SU-DHL-6 (cell line): ENCODE data around the gene PTPRK.

Experiments
- H2AFZ ChIP-seq: fragments of 200-600 bp; sonication (generic); 2 replicates; pipeline ENCODE4 v1.6.1; 2014; ENCODE audit warnings: low read depth, mild to moderate bottlenecking, moderate library complexity, mixed read lengths, antibody characterized with exemption, low read length; ENCODE audit not compliant: severe bottlenecking
- H3F3A ChIP-seq: fragments of 200-600 bp; shearing (Covaris generic); 2 replicates; pipeline ENCODE4 v1.6.0; 2016; ENCODE audit warnings: antibody characterized with exemption, mild to moderate bottlenecking; ENCODE audit not compliant: insufficient read depth
- H3K27ac ChIP-seq: fragments of 200-600 bp; sonication (generic); 2 replicates; pipeline ENCODE4 v1.5.1; 2016; ENCODE audit warnings: low read depth, mild to moderate bottlenecking, low read length, moderate library complexity, mixed read lengths
- H3K27me3 ChIP-seq: fragments of 200-600 bp; sonication (generic), shearing (Covaris generic); 2 replicates; pipeline ENCODE4 v1.6.0; 2014; ENCODE audit warnings: mild to moderate bottlenecking, low read length
- H3K36me3 ChIP-seq: fragments of 200-600 bp; sonication (generic); 2 replicates; pipeline ENCODE4 v1.6.1; 2014; ENCODE audit warnings: mild to moderate bottlenecking, low read length, mixed read lengths
- H3K4me2 ChIP-seq: fragments of 300-600, 200-600 bp; shearing (Covaris generic), sonication (generic); 2 replicates; pipeline ENCODE4 v1.6.0; 2014; ENCODE audit warnings: low read length, low read depth, mild to moderate bottlenecking; ENCODE audit not compliant: poor library complexity, severe bottlenecking
- H3K4me3 ChIP-seq: fragments of 200-600 bp; sonication (generic); 2 replicates; pipeline ENCODE4 v1.5.1; 2014; ENCODE audit warnings: antibody characterized with exemption, low read length, mild to moderate bottlenecking, mixed read lengths; ENCODE audit not compliant: insufficient read depth, poor library complexity, severe bottlenecking
- H3K79me2 ChIP-seq: fragments of 200-600 bp; sonication (generic); 2 replicates; pipeline ENCODE4 v1.6.1; 2014; ENCODE audit warnings: mild to moderate bottlenecking, low read length, moderate library complexity; ENCODE audit not compliant: insufficient read depth
- H3K9ac ChIP-seq: fragments of 200-600 bp; sonication (generic); 2 replicates; pipeline ENCODE4 v1.7.0; 2014; ENCODE audit warnings: mild to moderate bottlenecking, low read length
- H3K9me2 ChIP-seq: fragments of 200-600 bp; sonication (generic); replicated peaks from 2 replicates; pipeline ENCODE4 v1.6.1; 2014; ENCODE audit warnings: low read length; ENCODE audit not compliant: insufficient read depth
- H3K9me3 ChIP-seq: fragments of 200-600 bp; sonication (generic); 2 replicates; pipeline ENCODE4 v1.6.1; 2014; ENCODE audit warnings: low read length, mixed read lengths; ENCODE audit not compliant: insufficient read depth
- H4K20me1 ChIP-seq: fragments of 200-600 bp; sonication (generic); 2 replicates; pipeline ENCODE4 v1.6.1; 2014; ENCODE audit warnings: low read depth, mild to moderate bottlenecking, antibody characterized with exemption, low read length, moderate library complexity, mixed read lengths
- CTCF ChIP-seq: fragments of 200-600 bp; sonication (generic); IDR thresholded peaks from one replicate; pipeline ENCODE4 v1.5.1; 2017; ENCODE audit warnings: antibody characterized with exemption, mild to moderate bottlenecking, low read length, moderate library complexity; ENCODE audit not compliant: insufficient read depth, poor library complexity, severe bottlenecking
- EZH2phosphoT487 ChIP-seq: fragments of 200-600 bp; sonication (generic), shearing (Covaris generic); conservative IDR thresholded peaks from 2 replicates; pipeline ENCODE4 v1.6.1; 2018; ENCODE audit warnings: mild to moderate bottlenecking, antibody characterized with exemption, low read length, moderate library complexity, mixed read lengths

Gene PTPRK

GRCh38 chr6:128280960-128281359 lies 239.4 kb downstream of the PTPRK start:
- H3K9ac ChIP-seq, result no peak overlapping the region
- no peaks in the 10 kb centered on the region for H3K27me3 ChIP-seq
- H3K9me3 ChIP-seq, result no peaks in the 10 kb centered on the region
- H4K20me1 ChIP-seq, result no peaks in the 10 kb centered on the region
- TF ChIP-seq CTCF (no peak), EZH2phosphoT487 (no peak)
- H3K27ac ChIP-seq, result no peak overlapping the region
- H3K4me2 ChIP-seq, result no peak overlapping the region
- no peaks in the 10 kb centered on the region for H3F3A ChIP-seq
- H2AFZ ChIP-seq, result no peak overlapping the region
- H3K79me2 ChIP-seq, result no peaks in the 10 kb centered on the region
- no peaks in the 10 kb centered on the region for H3K9me2 ChIP-seq
- H3K4me3 ChIP-seq, result no peak overlapping the region
- H3K36me3 ChIP-seq, result no peaks in the 10 kb centered on the region

DNA sequence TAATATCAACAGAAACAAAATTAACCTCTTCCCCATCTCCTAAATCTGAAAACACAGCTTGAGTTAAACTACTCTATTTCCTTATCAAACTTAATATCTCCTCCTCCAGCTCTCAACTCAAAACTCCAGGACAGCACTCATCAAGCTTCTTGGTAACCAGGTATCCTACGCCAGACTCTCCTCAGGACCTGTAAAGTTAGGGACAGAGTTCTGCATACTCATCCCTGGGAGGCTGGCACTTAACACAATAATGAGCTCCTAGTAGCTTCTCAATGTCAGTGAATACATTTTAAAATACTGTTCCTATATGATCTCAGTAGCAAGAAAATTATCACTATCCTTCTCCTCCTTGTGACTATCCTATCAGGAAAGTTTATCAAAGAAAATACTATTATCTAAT lies 240.3 kb downstream of the PTPRK start:
- no peak for TF ChIP-seq CTCF
- no peak for TF ChIP-seq EZH2phosphoT487
- no peaks in the 10 kb centered on the region for H3K9me2 ChIP-seq
- no peak overlapping the region for H3K9ac ChIP-seq
- no peak overlapping the region for H3K4me3 ChIP-seq
- H3K27me3 ChIP-seq, result no peaks in the 10 kb centered on the region
- H3K9me3 ChIP-seq, result no peaks in the 10 kb centered on the region
- H3K36me3 ChIP-seq, result no peaks in the 10 kb centered on the region
- no peak overlapping the region for H3K4me2 ChIP-seq
- no peak overlapping the region for H3K27ac ChIP-seq
- H2AFZ ChIP-seq, result no peak overlapping the region
- no peaks in the 10 kb centered on the region for H3K79me2 ChIP-seq
- no peaks in the 10 kb centered on the region for H4K20me1 ChIP-seq
- H3F3A ChIP-seq, result no peaks in the 10 kb centered on the region

DNA sequence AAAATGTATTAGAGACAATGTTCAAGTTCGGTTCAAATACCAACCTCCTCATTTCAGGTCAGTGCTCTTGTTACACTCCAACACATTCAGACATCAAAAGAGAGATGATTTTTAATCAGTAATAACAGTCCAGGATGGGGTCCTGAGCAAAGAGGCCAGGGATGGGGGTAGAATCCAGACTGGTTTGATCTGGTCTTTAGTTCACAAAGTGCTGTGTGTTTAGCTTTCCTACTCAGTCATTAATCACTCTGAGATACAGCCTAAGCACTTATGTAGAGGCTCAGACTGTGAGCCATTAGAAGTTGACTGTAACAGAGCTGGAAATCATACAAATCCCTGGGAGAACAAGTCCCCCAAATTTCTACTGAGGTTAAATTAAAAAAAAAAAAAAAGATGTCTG lies 241.6 kb downstream of the PTPRK start:
- no peaks in the 10 kb centered on the region for H3K9me3 ChIP-seq
- H3K79me2 ChIP-seq, result no peaks in the 10 kb centered on the region
- H3K4me2 ChIP-seq, result no peak overlapping the region
- H3F3A ChIP-seq, result no peaks in the 10 kb centered on the region
- H4K20me1 ChIP-seq, result no peaks in the 10 kb centered on the region
- H3K9me2 ChIP-seq, result no peaks in the 10 kb centered on the region
- H3K4me3 ChIP-seq, result no peak overlapping the region
- H3K27me3 ChIP-seq, result no peaks in the 10 kb centered on the region
- H3K36me3 ChIP-seq, result no peaks in the 10 kb centered on the region
- H2AFZ ChIP-seq, result no peak overlapping the region
- TF ChIP-seq CTCF (no peak), EZH2phosphoT487 (no peak)
- H3K9ac ChIP-seq, result no peak overlapping the region
- no peak overlapping the region for H3K27ac ChIP-seq

GRCh38 chr6:128277379-128277778 lies 243.0 kb downstream of the PTPRK start:
- H3F3A ChIP-seq, result no peaks in the 10 kb centered on the region
- H3K4me3 ChIP-seq, result no peak overlapping the region
- H3K9me2 ChIP-seq, result no peaks in the 10 kb centered on the region
- H4K20me1 ChIP-seq, result no peaks in the 10 kb centered on the region
- H3K4me2 ChIP-seq, result no peak overlapping the region
- no peaks in the 10 kb centered on the region for H3K36me3 ChIP-seq
- TF ChIP-seq EZH2phosphoT487 (no peak), CTCF (no peak)
- H3K9ac ChIP-seq, result no peak overlapping the region
- no peaks in the 10 kb centered on the region for H3K79me2 ChIP-seq
- no peak overlapping the region for H3K27ac ChIP-seq
- H2AFZ ChIP-seq, result no peak overlapping the region
- no peaks in the 10 kb centered on the region for H3K27me3 ChIP-seq
- no peaks in the 10 kb centered on the region for H3K9me3 ChIP-seq
